HG02759 (cell line): ENCODE measurements around the gene ZNF804B.

Source experiments
- ATAC-seq: cut with Tn5 transposase; IDR thresholded peaks from one replicate; pipeline ENCODE4 v1.9.1; 2021; ENCODE audit warnings: mild to moderate bottlenecking, moderate library complexity; ENCODE audit not compliant: unreplicated experiment

ZNF804B gene

DNA sequence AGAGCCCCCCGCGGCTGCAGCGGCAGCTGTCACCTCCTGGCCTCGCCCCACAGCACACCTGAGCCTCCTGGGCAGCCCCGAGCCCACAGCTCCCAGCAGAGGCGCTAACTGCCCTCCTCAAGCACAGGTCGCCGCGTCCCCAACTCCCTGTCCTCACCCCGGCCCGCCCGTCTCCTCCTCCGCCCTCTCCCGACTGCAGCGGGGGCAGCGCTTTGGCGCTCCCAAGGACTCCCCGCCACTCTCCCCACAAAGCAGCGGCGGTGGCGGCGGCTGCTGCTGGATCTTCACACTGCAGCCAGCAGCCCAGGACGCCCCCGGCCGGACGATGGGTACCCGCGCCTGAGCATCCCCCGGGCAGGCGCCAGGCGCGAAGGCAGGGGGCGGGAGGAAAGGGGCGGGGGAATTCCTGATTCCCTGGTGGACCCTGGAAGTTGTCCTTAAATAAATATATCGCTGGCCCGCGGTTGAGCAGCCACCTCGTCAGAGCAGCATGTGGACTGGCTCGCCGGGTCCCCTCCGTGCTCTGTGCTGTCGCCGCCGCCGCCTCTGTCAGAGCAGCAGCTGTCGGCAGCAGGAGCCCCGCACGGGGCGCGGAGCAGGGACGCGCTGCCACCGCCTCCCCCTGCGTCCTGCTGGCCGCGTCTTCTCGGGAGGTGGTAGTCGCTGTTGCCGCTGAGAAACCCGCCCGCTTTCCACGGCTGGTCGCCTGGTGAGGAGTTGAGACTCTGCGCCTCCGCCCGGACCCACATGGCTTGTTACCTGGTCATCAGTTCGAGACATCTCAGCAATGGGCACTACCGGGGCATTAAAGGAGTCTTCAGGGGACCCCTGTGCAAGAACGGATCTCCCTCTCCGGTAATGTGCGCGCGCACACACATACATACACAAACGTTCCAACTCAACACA is at the start of gene ZNF804B:
TSS of gene ZNF804B (plus strand) at position 471 of the 906 bp plus-strand sequence. CDS start at position 748, 277 bp downstream.
- peak; percentile 43 for ATAC-seq

DNA sequence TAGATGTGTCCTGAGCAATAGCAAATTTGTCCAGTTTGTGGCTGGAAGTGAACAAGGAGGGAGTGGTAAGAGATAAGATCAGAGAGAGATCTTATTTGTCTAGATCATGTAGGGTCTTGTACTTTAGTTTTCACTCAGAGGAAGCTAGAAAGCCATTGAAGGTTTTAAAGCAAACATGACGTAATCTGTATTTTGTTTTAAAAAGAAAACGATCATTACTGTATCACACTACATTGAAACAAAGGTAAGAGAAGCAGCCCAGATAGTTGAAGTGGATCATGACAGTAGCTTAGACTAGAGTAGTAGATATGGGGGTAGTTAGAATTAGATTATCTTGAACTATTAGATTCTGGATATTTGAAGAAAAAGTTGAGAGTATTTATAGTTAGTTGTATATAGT is 23.6 kb upstream of the ZNF804B start:
- ATAC-seq, result no peak

- no peak for ATAC-seq
Observed at GRCh38 chr7:88737632-88738031, 21.9 kb upstream of the ZNF804B start.

DNA sequence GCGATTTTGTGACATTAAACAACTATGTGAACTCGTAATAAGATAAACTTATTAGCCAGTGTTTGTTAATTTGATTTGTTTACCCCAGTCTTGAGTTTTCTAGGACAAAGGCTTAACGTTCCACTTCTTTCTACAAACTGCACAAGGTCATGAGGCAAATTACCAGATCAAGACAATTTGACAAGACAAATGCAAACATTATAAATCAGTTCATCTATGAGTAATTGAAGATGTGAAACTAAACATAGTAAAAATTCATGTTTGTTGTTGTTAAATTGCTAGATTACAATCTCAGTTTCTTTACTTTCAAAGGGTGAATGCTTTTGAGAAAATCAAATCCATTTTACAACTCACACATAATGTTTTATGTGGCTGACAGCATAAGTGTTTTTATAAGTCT is 13.4 kb upstream of the ZNF804B start:
- ATAC-seq, result no peak

DNA sequence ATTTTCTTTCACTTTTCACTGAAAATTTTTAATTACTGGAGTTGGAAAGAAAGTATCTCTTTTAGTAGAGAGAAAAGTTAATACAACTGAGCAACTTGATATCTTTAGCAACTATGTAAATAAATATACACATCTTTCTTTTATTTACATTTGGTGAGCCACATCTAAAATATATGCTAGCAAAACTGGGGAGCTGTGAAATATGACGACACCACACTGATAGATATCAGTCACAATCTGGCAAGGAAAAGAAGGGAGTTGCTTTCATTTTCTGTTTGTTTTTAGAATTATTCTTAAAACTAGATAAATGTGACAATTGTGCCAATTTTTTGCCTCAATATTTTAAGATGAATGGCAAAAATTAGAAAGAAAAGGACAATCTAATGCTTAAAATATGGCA is 2.7 kb upstream of the ZNF804B start:
- ATAC-seq, result no peak

DNA sequence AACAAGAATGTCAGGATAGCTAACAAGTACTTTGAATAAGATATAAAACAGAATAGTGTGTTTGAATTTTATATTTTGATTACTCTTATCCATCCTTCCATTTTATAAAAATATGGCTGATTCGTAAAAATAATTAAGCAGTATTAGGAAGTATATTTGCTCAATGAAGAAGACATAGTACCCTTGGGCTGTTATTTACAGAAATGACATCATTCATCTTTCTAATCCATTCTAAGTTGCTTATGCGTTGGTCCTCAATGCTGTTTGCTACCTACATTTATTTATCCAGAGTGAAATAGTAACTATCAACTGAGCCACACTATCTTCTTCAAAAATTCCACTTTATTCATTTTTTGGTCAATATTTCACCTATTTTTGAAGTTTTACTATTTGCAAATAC is 2.1 kb upstream of the ZNF804B start:
- ATAC-seq, result no peak

DNA sequence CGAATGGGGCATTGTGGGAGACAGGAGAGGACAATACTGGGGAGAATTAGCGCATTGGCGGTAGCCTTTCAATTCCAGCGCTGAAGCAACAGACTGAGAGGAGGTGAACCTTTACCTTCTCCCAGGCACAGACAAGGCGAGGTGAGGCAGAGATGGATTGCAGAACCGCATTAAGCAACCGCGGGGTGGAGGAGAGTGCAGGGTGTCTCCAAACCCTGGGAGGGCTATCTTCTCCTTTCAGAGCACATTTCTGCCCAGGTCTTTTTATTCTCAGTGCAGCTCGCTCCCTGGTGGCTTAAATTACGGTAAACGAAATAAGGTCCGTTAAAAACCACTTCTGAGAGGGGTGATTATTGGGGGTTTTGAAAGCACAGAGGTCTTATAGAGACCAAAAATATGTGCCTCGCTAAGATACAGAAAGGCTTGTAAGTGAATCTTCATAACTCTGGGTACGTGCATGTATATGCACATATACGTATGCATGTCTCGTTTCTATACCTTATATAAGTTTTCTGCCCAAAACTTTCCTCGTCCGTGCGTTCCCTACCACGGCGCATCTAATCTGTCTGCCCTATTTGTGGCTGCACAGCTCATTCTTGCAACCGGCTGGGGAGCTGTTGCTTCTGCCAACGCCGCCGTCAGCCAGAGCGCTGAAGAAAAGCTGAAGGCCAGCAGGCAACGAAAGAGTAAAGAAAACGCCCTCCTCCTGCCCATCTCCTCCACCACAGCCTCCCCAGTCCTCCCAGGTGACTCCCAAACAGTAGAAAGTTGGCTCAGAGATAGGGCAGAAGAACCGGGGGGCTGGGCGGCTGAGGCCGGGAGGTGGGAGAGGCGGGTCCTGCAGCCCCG is 895 bp upstream of the ZNF804B start:
- peak; percentile 25 for ATAC-seq

DNA sequence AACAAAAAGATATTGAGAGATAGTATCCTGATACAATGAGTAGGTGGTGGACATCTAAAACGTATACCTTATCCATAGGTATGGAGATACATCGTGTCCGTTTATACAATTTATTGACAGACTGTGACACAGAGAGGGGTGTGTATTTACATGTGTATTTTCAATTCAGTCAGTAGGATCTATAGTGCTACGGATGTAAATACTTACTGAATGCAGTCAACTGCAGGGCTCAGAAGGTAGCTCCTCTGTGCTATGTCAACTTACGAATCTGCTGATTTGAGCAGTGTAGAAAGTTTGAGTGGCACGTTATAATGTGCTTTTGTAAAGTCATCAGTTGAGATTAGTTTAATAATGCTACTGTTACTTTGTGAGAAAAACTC is 626 bp downstream of the ZNF804B start:
- ATAC-seq, result no peak

- no peak for ATAC-seq
Observed at GRCh38 chr7:88761779-88762178, 2.3 kb downstream of the ZNF804B start.

DNA sequence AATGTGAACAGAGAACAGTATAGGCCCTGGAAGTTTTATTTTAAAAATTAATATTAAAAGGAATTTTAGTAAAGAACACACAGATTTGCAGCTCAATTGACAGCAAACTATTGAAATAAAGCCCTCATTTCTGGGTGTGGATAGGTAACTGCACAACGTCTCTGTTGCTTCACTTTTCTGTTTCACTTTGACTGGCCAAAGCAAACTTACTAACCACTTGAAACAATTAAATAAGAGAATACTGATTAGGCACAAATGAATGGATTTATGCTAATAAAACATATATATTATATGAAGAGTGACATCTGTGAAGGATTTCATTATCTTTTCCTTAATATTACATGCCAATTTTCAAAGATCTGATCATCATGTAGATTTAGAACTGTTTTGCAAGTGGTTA is 11.9 kb downstream of the ZNF804B start:
- ATAC-seq, result no peak

- no peak for ATAC-seq
Observed at GRCh38 chr7:88772776-88773175, 13.3 kb downstream of the ZNF804B start.

GRCh38 chr7:88775838-88776237 is 16.3 kb downstream of the ZNF804B start:
- no peak for ATAC-seq

DNA sequence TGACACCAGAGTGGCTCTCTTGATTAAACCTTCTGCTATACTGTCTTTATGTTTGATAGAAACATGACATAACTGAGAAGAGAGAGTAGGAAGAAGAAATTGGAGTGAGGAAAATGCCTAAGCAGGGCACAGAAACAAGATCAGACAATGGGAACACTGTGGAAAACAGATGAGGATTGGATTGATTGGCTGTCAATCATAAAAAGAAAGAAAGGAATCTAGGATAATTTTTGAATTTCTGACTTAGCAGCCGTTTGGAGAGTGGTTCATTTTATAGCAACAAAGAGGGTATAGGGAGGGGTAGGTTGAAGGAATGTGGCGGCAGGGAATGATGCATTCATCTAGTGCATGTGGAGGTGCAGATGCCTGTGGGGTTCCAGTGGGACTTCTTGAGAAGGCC is 28.3 kb downstream of the ZNF804B start:
- no peak for ATAC-seq

GRCh38 chr7:88789480-88790064 is 30.1 kb downstream of the ZNF804B start:
- ATAC-seq, result peak; percentile 58

DNA sequence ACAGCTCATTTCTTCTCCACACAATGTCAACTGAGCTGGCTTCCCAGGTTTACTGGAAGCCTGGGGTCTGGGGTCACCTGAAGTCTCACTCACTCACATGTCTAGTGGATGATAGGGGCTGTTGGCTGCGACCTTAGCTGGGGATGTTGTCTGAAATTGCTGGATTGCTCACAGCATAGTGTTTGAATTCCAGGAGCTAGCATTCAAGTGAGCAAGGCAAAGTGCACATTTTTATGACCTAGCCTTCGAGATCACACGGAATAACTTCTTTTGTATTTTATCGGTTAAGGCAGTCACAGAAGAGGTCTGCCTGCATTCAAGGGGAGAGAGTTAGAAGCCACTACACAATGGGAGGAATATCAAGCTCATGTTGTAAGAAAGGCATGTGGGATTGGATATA is 32.4 kb downstream of the ZNF804B start:
- ATAC-seq, result no peak

GRCh38 chr7:88792361-88792760 is 32.9 kb downstream of the ZNF804B start:
- no peak for ATAC-seq

DNA sequence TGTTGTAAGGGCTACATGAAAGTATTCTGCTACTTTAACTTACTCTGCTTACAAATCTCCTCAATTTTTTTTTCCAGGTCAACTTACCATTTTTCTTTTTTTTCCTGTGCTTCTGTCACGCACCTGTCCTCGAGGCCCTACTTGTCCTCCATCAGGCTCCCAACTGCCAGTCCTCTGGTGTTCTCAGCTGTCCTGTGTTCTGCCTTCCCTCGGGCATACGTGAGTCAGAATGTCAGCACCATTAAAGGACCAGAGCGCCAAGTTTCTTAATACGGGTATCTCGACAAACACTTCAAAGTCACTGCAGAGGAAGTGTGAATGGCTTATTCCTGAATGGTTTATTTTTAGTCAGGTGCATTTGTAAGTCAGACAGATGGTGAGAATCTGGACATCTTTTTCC is 36.1 kb downstream of the ZNF804B start, which contains the start of gene TEX47:
TSS of gene TEX47 (minus strand) at position 185 of the 400 bp plus-strand sequence. CDS start 795 bp downstream, outside the sequence.
- no peak for ATAC-seq

DNA sequence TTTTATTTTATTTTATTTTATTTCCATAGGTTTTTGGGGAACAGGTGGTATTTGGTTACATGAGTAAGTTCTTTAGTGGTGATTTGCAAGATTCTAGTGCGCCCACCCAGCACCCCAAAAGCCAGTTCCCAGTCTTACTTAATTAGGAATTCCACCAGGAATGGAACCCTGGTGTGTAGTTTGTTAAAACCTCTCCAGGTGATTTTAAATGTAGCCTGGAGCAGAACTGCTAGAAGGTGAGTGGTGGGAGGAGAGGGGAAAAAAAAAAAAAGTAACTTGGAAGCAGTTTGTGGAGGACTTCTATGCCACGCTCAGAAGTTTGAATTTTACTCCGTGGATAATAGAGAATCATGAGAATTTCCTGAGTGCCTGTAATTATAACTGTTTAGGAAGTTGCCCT is 41.5 kb downstream of the ZNF804B start:
- ATAC-seq, result no peak

DNA sequence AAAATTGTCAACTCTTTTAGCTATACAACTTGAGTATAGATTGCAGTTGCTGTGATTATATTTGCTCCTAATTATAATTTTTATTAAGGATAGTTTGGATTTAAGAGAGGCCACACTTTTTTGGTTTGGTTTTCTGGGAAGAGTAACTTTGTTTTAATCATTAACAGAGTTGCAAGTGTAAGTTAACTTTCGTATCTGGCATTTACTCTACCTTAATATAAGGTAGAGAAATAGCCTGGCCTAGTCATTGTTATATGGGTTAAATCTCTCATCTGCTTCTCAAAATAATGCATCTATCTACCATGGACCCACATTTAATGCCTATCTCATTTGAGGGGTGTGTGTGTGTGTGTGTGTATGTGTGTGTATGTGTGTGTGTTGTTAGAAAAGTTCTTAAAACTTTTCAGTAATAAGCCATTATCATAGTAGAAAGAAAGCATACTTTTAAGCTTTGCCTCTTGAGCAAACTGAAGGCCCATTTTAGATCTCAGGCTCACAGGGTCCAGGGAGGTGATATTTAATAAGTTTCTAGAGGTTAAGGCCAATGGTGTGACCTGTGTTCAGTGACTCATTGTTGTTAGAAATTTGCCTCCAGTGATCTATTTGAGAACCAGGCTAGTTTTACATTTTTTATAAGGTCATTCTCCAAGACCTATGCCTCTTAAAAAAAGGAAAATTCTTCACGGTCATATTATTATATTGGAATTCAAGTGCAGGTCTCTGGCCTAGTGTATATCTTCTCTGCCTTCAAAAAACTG is 47.0 kb downstream of the ZNF804B start:
- ATAC-seq, result no peak

- ATAC-seq, result no peak
Observed at GRCh38 chr7:88818552-88818951, 59.1 kb downstream of the ZNF804B start.

DNA sequence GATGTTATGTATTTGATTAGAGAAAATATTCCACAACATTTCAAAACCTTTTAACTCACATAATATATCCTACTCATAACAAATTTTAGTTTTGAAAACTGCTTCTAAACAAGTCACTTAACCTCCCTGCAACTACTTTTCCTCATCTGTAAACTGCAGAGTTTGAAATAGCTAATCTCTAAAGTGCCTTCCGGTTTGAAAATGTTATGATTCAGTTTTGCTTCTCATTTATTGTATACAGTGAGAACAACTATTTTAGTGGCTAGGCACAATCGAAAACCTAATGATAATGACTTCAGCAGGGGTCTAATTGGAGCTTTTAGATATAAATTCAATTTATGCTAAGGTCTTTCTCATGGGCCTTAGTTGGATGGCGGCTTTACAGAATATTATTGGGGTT is 66.7 kb downstream of the ZNF804B start:
- ATAC-seq, result no peak
